ENCODE measurements around the gene CCDC146. TPM values are rescaled to one million over a fixed set of nuclear protein-coding genes. Genes with fewer than 3 reads are reported as not detected.
"Not testable (repeated sequence)": the region's sequence is repeated elsewhere in the genome, so short reads cannot be mapped to it uniquely, and the experiment has no call there.

The CCDC146 gene
- total RNA-seq, 6 donors from 2014 or later, result 3.6 to 62.4 (median 18.7) TPM

DNA sequence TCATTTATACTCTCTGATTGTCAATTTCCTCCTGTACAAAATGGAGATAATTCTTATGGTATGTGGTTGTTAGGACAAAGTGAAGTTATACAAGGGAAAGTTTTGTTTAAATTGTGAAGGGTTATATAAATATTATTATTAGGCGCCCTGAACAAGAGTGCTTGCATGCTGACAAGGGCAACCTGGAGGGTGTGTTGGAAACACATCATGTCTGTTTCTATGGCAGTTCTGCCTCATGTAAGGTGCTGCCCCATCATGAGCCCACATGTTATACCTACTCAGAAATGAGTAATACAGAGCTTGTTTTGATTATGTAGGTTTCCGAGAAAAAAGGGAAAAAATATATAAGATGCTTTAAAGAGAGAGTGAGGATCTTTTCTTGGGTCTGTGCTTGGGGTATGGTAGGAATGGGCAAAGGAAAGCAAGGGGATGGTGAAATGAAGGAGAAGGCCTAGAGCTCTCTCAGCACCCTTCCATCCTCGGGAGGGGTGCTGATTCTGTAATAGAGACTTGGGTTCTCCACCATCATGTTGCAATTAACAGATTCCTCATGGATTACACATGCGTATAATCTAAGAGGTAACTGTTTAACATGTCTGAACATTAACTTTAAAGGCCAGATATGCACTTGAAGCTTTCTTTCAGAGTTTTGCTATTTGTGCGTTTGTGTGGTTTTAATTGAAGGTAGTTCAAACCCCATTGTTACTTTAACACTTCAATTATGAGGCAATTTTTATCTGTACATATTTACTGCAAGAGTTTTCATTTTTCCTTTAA is 33.4 kb downstream of the CCDC146 start:
- H3K27me3 ChIP-seq; H3K36me3 ChIP-seq; H3K4me3 ChIP-seq; ATAC-seq (ENCODE audit: low FRiP score in 2 of 2); H3K9me3 ChIP-seq; H3K4me1 ChIP-seq; DNase-seq; H3K27ac ChIP-seq: not testable (repeated sequence)
- 68 to 69% methylated on average over 5 of the region's 5 CpGs for WGBS, 2 donors

DNA sequence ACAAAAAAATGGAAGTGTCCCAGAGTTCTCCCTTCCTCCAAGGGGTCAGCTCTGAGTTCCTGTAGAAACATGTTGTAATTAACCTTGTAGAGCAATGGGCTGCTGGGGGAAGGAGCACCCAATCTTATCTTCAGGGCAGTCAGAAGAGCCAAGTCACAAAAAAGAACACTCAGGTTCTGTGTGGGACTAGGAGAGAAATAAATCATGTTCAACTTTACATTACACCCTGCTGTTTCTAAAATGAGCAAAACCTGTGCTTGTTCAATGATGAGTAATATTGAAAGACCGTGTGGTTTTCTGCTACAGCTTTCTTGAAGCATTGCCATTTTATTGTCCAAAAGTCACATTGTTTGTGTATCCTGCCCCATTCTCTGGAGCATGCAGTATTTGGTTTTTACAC is 34.6 kb downstream of the CCDC146 start:
- not testable (repeated sequence) for H3K9me3 ChIP-seq, DNase-seq, H3K4me3 ChIP-seq, H3K4me1 ChIP-seq, H3K36me3 ChIP-seq, H3K27me3 ChIP-seq
- no CpG with 5 or more reads among the region's 1 CpG for WGBS, 2 donors
- ATAC-seq (ENCODE audit: low FRiP score in 2 of 2), result peak in 1 of 2 donors; percentile 39
- H3K27ac ChIP-seq, result peak overlapping the region in 1 of 4 donors; percentile 19

DNA sequence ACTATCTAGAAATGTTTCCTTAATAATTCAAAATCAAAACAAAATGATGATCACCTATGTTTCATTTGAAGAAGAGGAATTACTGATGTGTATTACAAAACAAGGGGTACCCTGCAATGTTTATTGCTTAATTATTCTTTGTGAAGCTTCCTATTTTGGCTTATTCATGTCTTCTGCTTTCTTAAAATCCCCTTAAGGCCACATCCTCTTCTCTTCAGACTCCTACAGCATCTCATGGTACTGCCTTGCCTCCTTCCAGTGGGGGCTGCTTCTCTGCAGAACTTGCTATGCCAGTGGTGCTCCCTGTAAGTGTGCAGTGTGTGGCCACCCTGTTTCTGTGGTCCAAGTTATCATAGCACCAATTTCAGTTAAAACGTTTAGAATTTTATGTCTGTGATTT is 35.0 kb downstream of the CCDC146 start:
- Histone ChIP-seq H3K4me1 (peaks cover 0 to 7% (median 0%) of the 10 kb centered on the region in 4 donors), H3K36me3 (no peaks in the 10 kb centered on the region), H3K4me3 (no peak overlapping the region), H3K27me3 (no peaks in the 10 kb centered on the region), H3K27ac (peak overlapping the region in 1 of 4 donors; percentile 19), H3K9me3 (no peaks in the 10 kb centered on the region)
- no peak for DNase-seq
- 23 to 59% methylated on average over 1 of the region's 1 CpG for WGBS, 2 donors
- TF ChIP-seq EP300 (IDR thresholded peaks at IDR 0.05) (no peak), POLR2AphosphoS5 (IDR thresholded peaks at IDR 0.05) (no peak), POLR2A (IDR thresholded peaks at IDR 0.05) (no peak)
- TF ChIP-seq, protein P1, sequence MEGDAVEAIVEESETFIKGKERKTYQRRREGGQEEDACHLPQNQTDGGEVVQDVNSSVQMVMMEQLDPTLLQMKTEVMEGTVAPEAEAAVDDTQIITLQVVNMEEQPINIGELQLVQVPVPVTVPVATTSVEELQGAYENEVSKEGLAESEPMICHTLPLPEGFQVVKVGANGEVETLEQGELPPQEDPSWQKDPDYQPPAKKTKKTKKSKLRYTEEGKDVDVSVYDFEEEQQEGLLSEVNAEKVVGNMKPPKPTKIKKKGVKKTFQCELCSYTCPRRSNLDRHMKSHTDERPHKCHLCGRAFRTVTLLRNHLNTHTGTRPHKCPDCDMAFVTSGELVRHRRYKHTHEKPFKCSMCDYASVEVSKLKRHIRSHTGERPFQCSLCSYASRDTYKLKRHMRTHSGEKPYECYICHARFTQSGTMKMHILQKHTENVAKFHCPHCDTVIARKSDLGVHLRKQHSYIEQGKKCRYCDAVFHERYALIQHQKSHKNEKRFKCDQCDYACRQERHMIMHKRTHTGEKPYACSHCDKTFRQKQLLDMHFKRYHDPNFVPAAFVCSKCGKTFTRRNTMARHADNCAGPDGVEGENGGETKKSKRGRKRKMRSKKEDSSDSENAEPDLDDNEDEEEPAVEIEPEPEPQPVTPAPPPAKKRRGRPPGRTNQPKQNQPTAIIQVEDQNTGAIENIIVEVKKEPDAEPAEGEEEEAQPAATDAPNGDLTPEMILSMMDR (IDR thresholded peaks at IDR 0.05), result no peak
- peak; percentile 72 to 78 for ATAC-seq (ENCODE audit: low FRiP score in 2 of 2)

- 85 to 89% methylated on average over 4 of the region's 4 CpGs for WGBS, 2 donors
- not testable (repeated sequence) for H3K9me3 ChIP-seq; H3K4me1 ChIP-seq; H3K27ac ChIP-seq; DNase-seq; H3K27me3 ChIP-seq; ATAC-seq (ENCODE audit: low FRiP score in 2 of 2); H3K36me3 ChIP-seq; H3K4me3 ChIP-seq
These were observed 48.7 kb downstream of the CCDC146 start for GRCh38 chr7:77171073-77171472.

DNA sequence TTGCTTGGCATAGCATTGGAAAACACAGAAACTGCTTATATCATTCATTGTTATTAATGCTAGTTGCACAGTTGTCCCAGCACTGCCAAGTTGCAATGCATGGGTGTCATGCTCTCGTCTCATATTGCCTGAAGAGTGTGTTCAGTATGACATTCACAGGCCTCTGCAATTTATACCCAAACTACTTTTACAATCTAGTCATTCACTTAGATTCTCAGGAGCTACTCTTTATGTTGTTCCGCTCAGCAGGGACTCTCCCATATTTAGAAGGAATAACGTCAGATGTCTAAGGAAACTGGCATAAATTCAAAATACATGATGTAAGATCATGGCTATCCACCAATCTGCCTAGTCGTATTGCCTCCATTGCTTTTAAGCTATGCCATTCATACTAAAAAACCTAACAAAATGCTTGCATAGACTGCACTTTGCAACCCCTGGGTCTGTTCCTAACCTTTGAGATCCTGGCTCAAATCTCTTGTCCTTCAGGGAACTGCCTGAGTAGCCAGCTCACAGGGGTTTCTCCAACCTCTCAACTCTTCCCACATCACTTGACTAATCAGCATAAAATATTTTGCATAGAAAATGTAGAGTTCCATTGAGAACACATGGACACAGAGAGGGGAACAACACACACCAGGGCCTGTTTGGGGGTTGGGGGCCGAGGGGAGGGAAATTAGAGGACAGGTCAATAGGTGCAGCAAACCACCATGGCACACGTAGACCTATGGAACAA is 50.2 kb downstream of the CCDC146 start:
- not testable (repeated sequence) for H3K36me3 ChIP-seq; H3K27me3 ChIP-seq; H3K9me3 ChIP-seq; H3K4me1 ChIP-seq; H3K27ac ChIP-seq; ATAC-seq (ENCODE audit: low FRiP score in 2 of 2); H3K4me3 ChIP-seq; DNase-seq
- WGBS, 2 donors, result 85 to 93% methylated on average over 4 to 6 of the region's 6 CpGs

DNA sequence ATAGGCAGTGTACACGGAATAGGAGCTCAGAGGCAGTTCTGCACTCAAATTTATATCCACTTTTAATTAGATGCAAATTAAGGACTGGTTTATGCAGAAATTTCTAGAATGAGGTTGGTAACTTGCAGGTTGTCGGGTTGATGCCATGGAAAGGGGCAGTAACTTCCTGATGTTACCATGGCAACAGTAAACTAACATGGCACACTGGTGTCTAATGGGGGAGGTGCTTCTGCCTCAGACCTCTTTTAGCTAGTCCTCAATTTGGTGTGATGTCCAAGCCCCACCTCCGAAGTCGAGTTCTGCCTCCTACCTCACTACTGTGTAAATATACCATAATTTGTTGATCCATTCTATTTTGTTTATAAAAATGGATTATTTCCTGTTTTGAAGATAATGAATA is 52.0 kb downstream of the CCDC146 start:
- ATAC-seq (ENCODE audit: low FRiP score in 2 of 2), result not testable (repeated sequence)
- WGBS, 2 donors, result 83 to 85% methylated on average over 3 of the region's 4 CpGs

GRCh38 chr7:77175274-77175800 is 52.9 kb downstream of the CCDC146 start:
- H3K9me3 ChIP-seq; DNase-seq; H3K27me3 ChIP-seq; ATAC-seq (ENCODE audit: low FRiP score in 2 of 2); H3K4me1 ChIP-seq; H3K27ac ChIP-seq; H3K36me3 ChIP-seq; H3K4me3 ChIP-seq: not testable (repeated sequence)
- 59 to 60% methylated on average over 1 to 3 of the region's 3 CpGs for WGBS, 2 donors

More for the DNA sequence above, 52.0 kb downstream of the CCDC146 start:
- not testable (repeated sequence) for DNase-seq, H3K9me3 ChIP-seq, H3K36me3 ChIP-seq, H3K4me3 ChIP-seq, H3K4me1 ChIP-seq, H3K27ac ChIP-seq, H3K27me3 ChIP-seq

- 51 to 57% methylated on average over 9 of the region's 9 CpGs for WGBS, 2 donors
- H3K27ac ChIP-seq; H3K4me1 ChIP-seq; H3K9me3 ChIP-seq; H3K36me3 ChIP-seq; H3K27me3 ChIP-seq; H3K4me3 ChIP-seq; ATAC-seq (ENCODE audit: low FRiP score in 2 of 2); DNase-seq: not testable (repeated sequence)
These were observed 55.0 kb downstream of the CCDC146 start for GRCh38 chr7:77177321-77177904.

GRCh38 chr7:77178024-77178423 is 55.6 kb downstream of the CCDC146 start:
- not testable (repeated sequence) for DNase-seq; ATAC-seq (ENCODE audit: low FRiP score in 2 of 2); H3K36me3 ChIP-seq

More at GRCh38 chr7:77178024-77178423, 55.6 kb downstream of the CCDC146 start:
- H3K4me3 ChIP-seq, H3K27ac ChIP-seq, H3K4me1 ChIP-seq, H3K27me3 ChIP-seq, H3K9me3 ChIP-seq: not testable (repeated sequence)

All from upper lobe of left lung (tissue), 6 donors.